NCI-H1417 (cell line): ENCODE measurements around the gene SYT6.

Source experiments
- DNase-seq, 3 experiments: peaks; one replicate each; lab custom pipeline; 2025; lab: John Stamatoyannopoulos, UW

The SYT6 gene

DNA sequence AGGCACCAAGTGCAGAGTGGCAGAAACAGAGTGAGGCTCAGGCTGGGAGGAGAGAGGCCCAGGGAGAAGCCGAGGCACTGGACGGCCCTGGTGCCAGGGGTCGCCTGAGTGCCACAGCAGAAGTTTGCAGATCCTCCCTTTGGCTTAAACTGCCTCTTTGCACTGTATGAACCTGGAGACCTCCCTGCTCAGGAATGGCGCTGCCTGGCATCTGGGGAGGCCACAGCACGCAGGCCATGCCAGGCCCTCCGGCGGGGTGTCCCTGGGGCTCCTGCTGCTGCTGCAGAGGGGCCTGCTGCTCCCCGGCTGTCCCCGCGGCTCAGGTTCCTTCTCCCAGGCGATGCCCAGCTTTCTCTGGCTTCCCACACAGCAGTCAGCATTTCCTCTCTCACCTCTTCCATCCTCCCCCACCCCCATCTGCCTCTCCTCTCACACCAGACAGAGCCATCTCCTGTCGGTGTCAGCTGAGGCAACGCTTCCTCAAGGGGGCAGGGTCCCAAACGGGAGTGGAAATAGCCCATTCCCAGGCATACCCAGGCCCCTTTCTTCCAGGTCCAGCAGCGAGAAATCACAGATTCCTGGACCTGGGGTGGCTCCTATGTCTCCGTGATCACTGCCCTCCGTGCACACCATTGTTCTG, 35.2 kb downstream of the SYT6 start:
- no peak for DNase-seq

DNA sequence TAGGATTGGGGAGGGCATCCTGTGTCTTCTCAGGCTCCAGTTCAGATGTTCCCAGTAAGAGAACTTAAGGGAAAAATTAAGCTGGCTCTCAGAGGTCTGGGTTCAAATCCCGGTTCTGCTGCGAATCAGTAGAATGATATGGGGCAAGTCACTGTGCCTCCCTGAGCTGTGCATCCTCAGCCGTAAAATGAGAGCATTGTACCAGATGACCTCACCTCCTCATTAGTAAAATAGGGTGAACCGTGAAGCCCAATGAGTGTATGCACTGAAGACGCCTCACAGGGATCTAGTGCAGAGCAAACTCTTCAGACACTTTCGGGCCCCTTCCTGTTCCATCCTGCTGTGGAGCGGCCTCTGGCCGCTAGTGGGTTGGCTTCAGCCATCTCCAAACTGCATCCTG, 36.0 kb downstream of the SYT6 start:
- DNase-seq, result no peak

DNA sequence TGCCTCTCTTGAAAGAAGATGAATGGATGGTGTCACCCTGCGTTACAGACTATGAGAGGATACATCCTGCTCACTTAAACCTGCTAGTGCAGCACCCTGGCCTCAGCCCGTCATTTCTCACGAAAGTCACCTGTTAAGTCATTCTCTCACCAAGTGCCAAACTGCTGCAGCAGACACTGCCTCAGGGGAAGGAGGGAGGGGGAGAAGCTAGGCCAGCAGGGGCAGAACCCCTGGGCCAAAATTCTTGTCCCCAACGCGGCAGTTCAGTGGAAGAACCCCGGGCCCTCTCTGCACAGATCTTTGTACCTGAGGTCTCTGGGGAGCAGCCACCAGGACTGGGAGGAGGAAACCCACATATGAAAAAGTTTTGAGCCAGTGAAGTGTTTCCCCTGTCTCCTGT, 37.6 kb downstream of the SYT6 start:
- DNase-seq, result no peak

DNA sequence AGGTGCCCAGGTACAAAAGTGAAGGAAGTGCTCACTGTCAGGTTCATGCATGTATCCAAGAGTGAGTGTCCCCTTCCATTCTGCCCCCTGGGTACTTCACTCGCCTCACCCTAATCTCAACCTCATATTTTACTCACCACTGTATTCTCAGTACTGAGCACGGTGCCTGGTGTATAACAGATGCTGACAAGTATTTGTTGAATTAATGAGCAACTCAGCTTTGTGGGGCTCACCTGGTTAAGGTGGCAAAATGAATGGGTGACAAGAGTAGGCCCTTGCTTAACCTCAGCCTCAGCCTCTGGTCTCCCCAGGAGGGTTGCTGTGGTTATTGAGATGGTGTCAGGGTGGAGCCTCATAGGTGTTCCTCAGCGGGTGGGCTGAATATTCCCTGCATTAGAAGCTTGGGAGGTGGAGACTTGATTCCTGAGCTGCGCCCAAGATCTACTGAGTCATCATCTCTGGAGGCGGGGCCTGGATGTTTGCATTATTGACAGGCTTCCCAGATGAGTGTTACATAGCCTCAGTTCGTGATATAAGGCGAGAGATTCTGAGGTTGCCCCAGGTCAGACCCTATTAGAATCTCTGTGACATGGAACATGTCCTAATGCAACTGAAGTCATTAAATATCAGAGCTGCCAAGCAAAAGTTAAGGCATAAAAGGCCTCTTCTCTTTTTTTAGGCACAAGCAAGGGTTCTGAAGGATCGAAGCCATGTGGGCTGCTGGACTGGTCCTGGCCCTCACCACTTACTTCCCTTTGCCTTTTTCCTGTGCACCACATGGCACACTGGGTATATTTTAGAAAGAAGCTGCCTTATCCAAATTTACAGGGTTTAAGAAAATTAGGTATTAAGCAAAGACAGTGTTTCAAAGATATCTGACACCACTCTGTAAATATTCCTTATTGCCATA, 39.2 kb downstream of the SYT6 start:
- DNase-seq, result no peak

DNA sequence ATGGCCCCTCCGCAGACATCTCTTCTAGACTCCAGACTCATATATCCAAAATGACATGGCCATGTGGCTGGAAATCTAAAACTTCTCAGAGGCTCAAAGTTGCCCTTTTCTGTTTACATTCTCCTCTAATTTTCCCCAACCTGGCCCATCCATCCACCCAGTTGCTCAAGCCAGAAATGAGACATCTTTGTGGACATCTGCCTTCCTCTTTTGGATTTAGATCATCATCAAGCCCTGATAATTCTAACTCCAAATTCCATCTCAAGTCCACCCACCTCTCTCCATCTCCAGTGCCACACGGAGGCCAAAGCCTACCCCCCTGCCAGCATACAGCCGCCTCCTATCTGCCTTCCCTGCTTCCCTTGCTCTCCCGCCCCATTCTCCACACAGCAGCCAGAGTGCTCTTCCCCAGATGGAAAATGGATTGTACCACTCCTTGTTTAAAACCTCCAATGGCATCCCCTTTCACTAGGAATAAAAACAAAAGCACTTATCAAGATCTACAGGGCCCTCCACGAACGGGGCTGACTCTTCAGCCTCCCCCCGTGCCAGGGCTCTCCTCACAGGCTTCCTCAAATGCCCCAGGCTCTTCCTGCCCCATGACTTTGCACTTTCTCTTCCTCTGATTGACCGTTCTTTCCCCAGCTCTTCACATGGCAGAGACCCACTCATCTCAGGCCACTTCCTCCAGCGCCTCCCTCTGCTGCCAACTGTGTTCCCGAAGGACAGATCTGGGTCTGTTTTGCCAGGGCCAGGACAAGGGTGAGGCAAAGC, 40.1 kb downstream of the SYT6 start:
- DNase-seq, result peak in 1 of 3 experiments; percentile 34

DNA sequence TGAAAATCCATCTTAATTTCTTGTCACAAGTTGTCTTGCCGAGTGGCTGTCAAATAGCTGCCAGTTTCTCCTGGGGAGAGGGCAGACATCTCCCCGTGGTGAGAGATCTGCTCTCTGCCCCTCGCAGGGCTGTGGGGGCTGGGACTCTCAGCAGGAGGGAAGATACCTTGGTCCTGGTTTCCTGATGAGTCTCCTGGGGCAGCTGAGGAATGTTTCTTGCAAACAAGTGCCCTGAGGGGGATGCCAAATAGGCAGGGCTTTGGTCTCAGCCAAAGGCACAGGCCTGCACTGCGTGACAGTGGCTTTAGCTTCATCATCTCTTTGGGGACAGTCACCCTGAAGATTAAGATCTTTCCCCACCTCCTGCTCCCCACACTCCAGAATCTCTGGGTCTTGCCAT, 40.9 kb downstream of the SYT6 start:
- DNase-seq, result no peak

DNA sequence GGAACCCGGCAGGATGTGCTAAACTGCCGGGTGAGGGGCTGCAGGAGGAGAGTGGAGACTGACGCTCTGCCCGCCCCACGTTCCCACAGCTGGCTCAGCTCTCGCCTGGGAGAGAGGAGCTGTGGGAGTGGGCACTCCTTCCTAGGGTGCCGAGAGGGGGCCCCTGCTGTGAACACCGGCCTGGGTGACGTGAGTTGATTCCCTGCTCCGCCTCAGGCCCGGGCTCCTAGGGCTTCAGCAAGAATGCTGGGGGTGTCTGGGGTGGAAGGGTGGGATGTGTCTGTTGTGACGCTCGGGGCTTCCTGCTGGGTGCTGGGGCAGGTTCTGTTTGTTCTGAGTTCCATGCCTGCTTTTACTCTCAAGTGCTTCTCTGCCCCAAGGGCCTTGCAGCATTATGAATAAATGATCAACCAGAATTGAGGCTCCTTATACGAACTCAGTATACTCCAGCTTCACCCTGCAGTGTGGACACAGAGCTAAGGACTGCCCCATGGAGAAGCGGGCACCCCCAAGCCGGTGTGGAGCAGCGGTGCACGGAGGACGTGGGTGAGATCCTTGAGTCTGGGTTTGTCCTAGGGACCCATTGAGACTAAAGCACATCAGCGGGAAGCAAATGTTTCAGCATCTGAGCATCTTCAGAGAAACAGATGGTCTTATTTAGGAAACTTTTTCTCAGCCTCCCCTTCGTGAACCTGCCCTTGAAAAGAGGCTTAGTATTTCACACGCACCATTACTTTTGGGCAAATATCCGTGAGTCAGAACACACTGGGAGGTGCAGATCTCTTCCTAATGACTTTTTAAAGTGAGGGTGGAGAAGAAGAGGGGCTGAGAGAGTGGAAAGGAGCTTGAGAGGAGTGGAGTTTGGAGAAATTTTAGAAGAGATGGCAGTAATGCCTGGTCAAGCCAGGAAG, 41.7 kb downstream of the SYT6 start:
- peak in 2 of 3 experiments; percentile 20 to 34 for DNase-seq

DNA sequence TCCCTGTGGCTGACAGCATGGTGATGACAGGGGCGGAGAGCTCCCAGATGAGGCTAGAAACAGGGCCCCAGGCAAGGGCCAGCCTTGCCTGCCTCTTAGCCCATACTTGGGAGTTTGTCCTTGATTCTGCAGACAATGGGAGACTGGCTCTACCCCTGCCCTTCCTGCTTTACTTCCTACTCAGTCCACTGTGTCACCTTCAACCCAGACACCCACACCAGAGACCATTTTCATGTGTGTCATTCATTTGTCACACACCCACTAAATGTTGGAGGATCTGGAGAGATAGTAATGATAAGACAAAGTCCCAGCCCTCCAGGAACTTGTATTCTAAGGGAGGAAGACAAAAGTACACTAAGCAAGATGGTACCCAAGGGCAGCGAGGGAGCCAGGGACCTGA, 43.7 kb downstream of the SYT6 start:
- no peak for DNase-seq

DNA sequence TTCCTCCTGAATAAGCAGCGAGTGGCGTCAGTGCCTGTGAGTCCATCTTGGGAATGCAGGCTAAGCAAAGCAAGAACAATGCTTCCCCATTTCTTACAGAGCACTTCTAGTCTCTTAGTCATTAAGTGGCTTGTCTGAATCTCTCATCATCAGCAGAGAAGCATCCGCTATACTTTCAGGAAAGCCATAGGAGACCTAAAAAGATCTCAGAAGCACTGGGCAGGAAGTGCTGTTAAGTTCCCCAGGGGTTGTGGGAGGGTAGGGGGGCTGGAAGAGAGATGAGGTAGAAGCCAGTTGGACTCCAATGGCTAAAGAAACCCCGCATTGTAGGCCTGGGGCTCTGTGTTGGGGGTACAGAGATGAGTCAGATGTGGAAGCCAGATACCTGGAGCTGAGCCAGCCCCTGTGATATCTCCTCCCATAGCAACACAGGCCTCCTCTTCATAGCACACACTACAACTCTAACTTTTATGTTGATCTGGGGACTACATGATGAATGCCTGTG, 44.9 kb downstream of the SYT6 start:
- DNase-seq, result no peak

DNA sequence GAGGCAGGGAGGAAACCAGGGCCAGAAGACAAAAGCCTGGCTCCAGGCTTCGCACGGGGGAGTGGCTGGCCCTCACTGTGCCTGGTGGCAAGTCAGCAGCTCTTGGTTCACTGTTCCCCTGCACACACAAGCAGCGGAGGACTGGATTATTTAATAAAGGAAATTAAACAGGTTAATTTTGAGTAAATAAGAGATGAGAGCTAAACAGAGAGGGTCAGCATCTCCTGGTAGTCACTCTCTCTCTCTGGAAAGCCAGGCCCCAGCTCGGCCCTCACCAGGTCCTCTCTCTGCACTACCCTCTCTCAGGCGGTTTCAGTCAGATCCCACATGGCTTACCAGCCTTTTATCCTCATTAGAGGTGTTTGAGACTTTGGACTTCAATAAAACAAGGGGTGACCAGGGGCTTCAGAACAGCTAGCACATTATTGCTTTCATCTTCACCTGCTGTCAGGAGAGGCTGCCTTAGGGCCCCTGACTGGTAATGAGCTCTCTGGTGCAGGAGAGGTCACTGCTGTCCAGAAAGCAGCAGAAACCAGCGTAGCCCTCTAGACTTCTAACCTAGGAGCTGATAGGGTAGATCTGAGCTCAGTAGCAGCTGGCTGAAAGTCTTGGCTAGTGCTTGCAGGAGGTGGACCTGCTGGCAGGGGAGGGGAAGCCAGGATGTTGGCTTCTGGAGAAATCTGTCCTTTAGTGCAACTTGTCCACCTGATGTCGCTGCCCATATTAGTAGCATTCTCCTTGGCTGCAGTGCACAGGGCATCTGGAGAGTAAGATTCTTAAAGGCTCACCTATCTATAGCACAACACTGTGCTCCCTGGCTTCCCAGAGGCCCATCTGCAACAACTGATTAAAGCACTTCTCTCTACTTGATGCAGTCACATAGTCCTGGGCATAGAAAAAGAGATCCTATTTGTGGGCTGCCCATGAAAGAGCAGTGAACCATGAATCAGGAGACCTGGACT, 45.9 kb downstream of the SYT6 start:
- no peak for DNase-seq

DNA sequence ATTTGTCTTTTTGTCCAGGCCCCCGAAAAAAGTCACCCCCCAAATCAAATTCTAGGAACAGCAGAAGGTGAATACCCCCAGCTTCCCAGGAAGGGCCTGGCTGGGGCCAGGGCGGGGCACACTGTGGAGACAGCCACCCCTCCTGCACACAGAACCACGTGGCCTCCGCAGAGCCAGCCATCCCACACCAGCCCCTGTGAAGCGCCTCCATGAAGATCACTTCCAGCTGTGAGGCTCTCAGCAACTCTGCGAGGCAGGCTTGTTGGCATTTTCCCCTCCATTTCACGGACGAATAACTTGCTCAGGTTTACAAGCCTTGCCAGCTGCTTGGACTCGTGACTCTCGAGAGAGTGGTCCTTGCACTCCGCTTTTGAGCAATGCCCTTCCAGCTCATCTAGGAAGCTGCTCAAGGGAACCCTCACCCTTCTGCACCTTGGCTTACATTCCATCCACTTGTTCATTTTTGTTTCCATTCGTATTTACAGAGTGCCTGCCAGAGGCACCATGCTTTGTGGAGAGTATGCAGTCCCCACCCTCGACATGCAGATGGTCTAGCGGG, 48.2 kb downstream of the SYT6 start:
- peak in 2 of 3 experiments; percentile 37 to 98 for DNase-seq

DNA sequence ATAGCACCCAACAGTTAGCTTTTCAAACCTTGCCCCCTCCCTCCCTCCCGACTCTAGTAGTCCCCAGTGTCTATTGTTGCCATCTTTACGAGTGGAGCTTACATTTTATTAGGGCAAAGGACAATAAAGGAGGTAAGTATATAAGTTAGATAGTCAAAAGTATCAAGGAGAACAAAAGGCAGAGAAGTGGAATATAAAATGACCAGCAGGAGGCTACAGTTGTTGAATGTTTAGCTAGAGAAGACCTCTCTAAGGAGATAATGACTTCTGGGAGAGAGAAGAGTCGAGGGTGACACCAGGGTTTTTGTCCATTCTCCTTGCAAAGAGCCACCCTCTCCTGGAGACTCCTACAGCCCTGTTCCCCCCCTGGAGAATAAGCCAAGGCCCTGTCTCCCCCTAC, 48.7 kb downstream of the SYT6 start:
- no peak for DNase-seq

DNA sequence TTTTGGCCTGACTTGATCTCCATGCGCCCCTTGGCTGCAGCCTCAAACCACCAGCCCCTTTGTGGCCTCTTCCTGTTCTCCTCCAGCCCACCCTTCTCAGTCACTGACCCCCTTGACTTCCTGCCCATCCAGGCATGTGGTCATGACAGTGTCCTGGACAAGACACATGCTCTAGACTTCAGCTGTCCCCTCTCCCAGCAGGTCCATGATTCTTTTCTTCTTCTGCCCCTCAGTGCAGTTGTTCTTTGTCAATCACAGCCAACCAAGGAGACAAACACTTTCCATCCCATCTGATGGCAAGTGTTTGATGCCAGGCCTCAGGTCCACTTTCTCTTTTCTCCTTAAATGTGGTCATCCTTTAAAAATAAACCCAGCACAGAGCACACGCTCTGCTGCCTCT, 49.7 kb downstream of the SYT6 start:
- no peak for DNase-seq

DNA sequence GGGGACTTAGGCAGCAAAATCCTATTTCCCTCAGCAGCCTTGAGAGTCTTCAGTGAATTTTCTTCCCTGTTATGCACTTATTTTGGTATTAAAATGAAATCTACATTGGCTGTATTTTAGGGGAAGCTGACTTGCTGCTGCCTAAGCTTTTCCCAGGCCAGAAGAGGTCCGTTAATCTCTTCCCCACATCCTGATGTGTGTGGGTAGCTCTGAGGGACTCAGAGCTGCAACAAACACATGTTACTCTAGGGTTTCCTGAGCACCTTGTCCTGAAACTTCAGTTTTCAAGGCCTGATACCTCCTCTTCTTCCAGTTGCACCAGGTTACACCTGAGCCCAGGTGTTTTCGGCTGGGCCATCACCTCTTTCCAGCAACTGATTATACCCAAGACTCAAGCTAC, 51.5 kb downstream of the SYT6 start:
- no peak for DNase-seq

DNA sequence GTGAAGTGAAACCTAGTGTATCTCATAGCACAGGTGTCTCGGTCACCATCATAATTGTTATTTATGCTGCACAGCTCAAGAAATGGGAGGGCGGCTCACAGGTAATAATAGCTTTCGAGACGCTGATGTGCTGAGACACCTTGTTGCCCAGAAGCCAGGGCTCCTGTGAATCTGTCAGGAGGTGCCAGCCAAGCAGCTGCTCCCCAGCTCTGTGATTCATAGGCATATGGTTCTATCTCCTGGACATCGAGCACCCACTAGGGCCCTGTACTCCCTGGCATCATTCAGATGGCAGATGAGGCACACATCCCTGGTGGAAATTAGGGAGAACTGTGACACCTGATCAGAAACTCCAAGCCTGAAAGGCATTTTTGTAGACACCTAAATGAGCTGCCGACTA, 53.5 kb downstream of the SYT6 start:
- peak in 1 of 3 experiments; percentile 47 for DNase-seq

DNA sequence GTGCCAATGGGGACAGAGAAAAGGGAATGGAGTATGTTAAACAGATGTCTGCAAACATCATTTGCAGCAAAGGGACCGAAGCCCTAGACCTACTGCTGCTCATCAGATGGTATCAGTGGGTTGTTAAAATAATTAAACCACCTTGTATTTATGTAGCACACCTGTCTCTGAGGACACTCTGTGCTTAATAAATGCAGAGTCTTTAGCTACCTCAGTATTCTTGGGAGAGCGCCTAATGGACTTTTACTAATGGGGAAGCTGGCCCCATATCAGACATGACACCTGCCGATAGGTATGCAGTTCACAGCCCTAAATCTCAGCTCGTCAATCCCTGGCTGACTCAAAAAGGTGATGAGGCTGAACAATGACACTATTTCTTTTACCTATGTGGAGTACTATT, 54.4 kb downstream of the SYT6 start:
- DNase-seq, result peak in 1 of 3 experiments; percentile 32

DNA sequence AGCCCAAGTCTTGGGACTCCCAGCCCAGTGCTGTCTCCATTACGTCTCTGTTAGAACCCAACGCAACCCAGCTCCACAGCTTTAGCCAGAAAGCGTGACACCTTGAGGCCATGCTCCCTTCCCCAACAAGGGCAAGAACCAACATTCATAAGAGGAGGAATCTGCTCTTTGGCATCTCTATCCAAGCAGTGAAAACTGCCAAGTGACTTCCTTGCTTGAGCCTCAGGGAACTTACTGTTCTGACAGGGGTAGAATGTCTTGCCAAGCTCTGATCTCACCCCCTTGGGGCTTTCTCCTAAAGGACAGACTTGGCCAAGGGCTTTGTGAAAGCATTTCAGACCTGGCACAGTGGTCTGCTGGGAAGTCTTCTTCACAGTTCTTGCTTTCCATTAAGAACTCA, 56.6 kb downstream of the SYT6 start:
- no peak for DNase-seq

DNA sequence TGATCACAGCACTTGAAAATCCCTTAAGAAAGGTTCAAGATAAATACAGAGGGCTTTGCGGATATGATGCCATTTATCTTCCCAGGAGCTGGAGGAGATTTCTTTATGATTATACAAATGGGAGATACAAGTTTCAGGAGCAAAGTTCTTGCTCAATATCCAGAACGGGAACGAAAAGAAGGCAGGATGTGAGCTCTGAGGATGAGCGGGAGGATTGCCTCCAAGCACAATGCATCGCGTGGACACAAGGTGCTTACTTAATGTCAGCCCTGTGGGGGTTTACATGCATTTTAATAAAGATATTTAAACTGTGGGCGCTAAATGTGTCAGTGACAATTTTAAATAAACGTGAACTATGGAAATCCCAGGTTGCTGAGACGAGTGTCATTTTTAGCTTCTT, 59.0 kb downstream of the SYT6 start:
- DNase-seq, result no peak

DNA sequence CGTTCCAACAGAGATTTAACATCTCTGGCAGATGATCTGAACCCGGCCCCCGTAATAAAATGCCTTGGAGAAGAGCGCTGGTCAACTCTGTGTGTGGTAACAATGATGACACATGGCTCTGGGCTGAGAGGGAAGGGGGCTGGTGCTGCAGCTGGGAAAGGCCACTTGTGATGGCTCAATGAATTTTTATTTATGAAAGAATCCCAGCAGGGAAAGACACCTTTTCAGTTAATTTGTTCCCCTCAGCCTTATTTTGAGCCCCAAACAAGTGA, 59.4 kb downstream of the SYT6 start:
- DNase-seq, result no peak
